Measurements from ENCODE around the gene DIS3L2.

DNA sequence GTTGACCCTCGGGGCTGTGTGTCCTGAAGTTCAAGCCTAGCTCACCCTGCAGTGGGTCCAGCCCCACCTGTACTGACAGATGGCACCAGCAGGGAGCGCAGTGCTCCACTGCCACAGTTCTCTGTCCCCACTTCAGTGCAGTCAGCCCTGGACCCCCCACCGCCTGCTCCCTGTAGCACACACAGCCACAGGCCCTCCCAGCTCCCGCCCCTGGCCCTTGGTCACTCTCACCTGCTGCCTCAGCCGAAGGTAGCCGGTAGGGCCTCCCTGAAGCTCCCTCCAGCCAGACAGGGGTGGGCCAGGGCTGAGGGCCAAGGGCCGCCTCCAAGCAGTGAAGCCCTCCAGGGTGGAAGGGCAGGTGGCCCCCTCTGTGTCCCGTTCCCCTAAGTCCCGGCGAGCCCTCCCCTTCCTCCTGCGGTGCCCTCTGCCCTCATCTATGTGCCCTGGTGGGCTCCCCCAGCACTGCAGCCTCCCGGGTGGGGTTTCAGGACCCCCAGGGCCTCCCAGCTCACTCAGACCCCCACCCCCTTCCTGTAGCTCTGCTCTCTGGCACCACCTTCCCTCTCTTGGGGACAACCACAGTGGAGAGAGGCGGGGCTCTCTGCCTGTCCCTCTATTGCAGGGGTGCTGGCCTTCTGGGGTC, 406.2 kb downstream of the DIS3L2 start:
- TF ChIP-seq POLR2A (IDR thresholded peaks at IDR 0.05; ENCODE audit: low read depth, low read length) = no peak
- TF ChIP-seq CTCF (conservative IDR thresholded peaks at IDR 0.05; ENCODE audit: low read depth, low read length) = no peak; the same call in 1 of the 2 replicates
- TF ChIP-seq MAFK (IDR thresholded peaks at IDR 0.05; ENCODE audit: low read depth, low read length) = no peak
- TF ChIP-seq RFX5 (IDR thresholded peaks at IDR 0.05; ENCODE audit: low read depth, low read length) = no peak
- no peak for TF ChIP-seq RAD21 (IDR thresholded peaks at IDR 0.05; ENCODE audit: low read length)
- TF ChIP-seq FOS (IDR thresholded peaks at IDR 0.05; ENCODE audit: low read depth, low read length) = no peak
